RWPE1 (cell line): ENCODE results near the gene PLA2G1B.

ENCODE experiments used
- CTCF ChIA-PET: fragments of 350-600 bp; sonication (Branson Sonifier 250); formaldehyde crosslinking; extraction: SDS; loops from one replicate; lab custom pipeline; 2021; lab: Yijun Ruan, JAX
- POLR2A ChIA-PET: fragments of 400-600 bp; formaldehyde crosslinking; extraction: SDS; loops from one replicate; lab custom pipeline; 2020; ENCODE audit warnings: antibody characterized with exemption; ENCODE audit not compliant: low non-redundant PET; lab: Yijun Ruan, JAX
- DNase-seq: peaks from one replicate; pipeline ENCODE4 v3.0.0; 2012; ENCODE audit warnings: low spot score
- H3K27ac ChIP-seq: fragments of 450-650 bp; 2 replicates; pipeline ENCODE4 v1.5.1; 2017
- TF ChIP-seq, protein P1 (sequence below): fragments of 450-650 bp; conservative IDR thresholded peaks from 2 replicates; pipeline ENCODE4 v1.5.1; 2017; ENCODE audit warnings: low read depth, mild to moderate bottlenecking

PLA2G1B gene

DNA sequence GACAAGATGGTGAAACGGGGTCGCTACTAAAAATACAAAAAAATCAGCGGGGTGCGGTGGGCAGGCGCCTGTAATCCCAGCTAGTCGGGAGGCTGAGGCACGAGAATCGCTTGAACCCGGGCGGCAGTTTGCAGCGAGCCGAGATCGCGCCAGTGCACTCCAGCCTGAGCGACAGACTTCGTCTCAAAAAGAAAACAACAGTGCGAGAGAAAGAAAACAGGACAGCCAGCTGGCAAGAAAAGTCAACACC is 35.2 kb downstream of the PLA2G1B start:
- peak overlapping the region; percentile 97 for H3K27ac ChIP-seq
- DNase-seq = no peak
- POLR2A ChIA-PET = interaction anchor here (0.6 to 2.3 kb wide), 4 partner anchors 10 to 62 kb away, joined by 3 to 14 read pairs (median 5); partner anchors contain the start of genes PXN and SIRT4

DNA sequence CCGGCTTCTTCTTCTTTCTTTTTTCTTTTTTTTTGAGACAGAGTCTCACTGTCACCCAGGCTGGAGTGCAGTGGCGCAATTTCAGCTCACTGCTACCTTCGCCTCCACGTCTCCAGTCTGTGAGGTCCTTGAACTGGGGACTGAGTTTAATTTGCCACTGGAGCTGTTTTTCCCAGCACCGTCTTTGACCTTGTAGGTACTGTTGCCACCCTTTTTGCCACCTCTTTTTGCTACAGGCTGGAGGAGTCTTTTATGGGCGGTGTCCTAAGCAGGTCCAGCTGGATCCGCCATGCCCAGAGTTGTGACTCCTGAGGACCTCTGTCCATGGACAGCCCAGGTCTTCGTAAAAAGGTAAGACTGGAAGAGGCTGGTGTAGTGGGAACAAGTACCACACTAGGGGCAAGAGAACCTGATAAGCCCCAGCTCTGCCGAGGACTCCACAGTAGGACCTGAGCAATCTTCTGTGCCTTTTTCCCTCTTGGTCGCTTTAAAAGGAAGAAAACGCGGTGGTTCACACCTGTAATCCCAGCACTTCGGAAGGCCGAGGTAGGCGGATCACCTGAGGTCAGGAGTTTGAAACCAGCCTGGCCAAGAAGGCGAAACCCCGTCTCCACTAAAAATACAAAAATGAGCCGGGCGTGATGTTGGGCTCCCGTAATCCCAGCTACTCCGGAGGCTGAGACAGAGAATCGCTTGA is 36.8 kb downstream of the PLA2G1B start:
- POLR2A ChIA-PET = interaction anchor here (0.6 to 2.3 kb wide), 5 partner anchors 11 to 90 kb away, joined by 4 to 14 read pairs (median 5); partner anchors contain the start of genes RPLP0 and SIRT4
- TF ChIP-seq, protein P1, sequence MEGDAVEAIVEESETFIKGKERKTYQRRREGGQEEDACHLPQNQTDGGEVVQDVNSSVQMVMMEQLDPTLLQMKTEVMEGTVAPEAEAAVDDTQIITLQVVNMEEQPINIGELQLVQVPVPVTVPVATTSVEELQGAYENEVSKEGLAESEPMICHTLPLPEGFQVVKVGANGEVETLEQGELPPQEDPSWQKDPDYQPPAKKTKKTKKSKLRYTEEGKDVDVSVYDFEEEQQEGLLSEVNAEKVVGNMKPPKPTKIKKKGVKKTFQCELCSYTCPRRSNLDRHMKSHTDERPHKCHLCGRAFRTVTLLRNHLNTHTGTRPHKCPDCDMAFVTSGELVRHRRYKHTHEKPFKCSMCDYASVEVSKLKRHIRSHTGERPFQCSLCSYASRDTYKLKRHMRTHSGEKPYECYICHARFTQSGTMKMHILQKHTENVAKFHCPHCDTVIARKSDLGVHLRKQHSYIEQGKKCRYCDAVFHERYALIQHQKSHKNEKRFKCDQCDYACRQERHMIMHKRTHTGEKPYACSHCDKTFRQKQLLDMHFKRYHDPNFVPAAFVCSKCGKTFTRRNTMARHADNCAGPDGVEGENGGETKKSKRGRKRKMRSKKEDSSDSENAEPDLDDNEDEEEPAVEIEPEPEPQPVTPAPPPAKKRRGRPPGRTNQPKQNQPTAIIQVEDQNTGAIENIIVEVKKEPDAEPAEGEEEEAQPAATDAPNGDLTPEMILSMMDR = no peak
- CTCF ChIA-PET = interaction anchor here (0.7 to 1.2 kb wide), 4 partner anchors 26 to 90 kb away, joined by 3 to 5 read pairs (median 3); partner anchors contain the start of gene RPLP0
- peak overlapping the region; percentile 97 for H3K27ac ChIP-seq
- DNase-seq = no peak

More for the DNA sequence above, 35.2 kb downstream of the PLA2G1B start:
- CTCF ChIA-PET = interaction anchor here (2.1 kb wide), 1 partner anchor 10 kb away, joined by 11 read pairs; the partner anchor contains the start of gene SIRT4
- TF ChIP-seq, protein P1 = no peak

DNA sequence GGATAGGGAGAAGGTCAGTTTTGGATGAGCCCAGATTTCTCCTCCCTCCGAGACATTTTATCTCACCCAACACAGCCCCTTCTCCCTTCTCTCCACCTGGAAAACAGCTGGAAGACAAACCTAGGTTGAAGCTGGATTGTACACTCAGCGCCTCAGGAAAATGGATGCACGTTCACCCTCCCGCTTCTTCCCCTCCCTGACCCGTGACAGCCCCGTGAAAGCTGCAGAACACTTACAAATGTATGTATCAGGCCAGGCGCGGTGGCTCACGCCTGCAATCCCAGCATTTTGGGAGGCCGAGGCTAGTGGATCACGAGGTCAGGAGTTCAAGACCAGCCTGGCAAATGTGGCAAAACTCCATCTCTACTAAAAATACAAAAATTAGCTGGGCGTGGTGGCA is 40.1 kb downstream of the PLA2G1B start:
- CTCF ChIA-PET = interaction anchor here (2.7 kb wide), 1 partner anchor 21 kb away, joined by 10 read pairs; the partner anchor contains the start of gene PXN
- POLR2A ChIA-PET = interaction anchor here (1.1 to 1.3 kb wide), 2 partner anchors 57 to 86 kb away, joined by 3 to 4 read pairs; partner anchors contain the start of gene RPLP0
- TF ChIP-seq, protein P1 = no peak
- no peak for DNase-seq
- no peak overlapping the region for H3K27ac ChIP-seq

DNA sequence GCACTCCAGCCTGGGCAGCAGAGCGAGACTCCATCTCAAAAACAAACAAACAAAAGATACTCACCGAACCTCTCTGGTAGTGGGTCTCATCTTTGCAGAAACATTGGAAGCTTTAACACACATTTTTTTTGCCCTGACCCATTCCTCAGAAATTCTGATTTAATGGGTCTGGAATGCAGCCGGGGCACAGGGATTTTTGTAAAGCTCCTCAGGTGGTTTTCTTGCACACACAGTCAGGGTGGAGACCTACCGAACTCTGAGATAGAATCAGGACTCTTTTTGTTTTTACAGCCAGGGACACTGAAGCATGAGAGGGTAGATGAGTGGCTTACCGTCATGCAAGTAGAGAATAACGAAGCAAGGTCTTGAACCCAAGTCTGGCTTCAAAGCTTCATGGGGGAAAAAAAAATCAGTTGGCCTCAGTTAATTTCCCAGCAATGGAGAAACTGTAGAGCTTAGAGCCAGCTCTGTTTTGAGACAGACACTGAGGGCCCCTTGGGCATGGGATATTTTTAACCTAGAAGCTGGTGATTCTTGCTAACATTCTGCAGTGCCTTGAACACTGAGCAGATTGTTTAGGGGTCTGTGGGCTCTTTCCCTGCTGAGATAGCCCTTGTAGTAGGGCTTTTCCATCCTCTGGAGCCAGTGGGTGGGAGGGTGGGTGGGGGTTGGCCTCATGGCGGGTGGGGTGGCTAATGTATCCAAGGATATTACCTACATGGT is 40.6 kb downstream of the PLA2G1B start:
- no peak overlapping the region for H3K27ac ChIP-seq
- POLR2A ChIA-PET = interaction anchor here (1.1 to 1.3 kb wide), 2 partner anchors 57 to 86 kb away, joined by 3 to 4 read pairs; partner anchors contain the start of gene RPLP0
- TF ChIP-seq, protein P1 = no peak
- CTCF ChIA-PET = interaction anchor here (0.6 to 2.7 kb wide), 4 partner anchors 21 to 417 kb away, joined by 3 to 10 read pairs (median 7); partner anchors contain the start of gene PXN
- DNase-seq = no peak

DNA sequence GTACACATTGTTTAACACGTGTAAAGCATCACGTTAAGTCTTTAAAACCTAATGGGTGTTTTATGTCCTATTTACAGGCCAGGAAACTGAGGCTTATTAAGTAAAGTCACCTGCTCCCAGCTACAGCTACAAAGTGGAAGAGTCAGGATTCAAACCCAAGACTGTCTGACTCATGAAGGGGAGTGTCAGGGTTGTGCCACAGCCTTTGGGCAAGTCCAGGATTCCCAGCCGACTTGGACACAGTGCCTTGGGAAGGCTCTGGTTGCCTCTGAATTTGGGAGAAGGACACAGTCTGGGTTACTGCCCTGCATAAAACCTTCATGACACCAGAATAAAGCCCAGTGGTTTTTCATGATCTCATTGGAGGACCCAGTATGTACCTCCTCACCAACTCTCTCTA is 43.2 kb downstream of the PLA2G1B start:
- TF ChIP-seq, protein P1 = no peak
- no peak overlapping the region for H3K27ac ChIP-seq
- POLR2A ChIA-PET = no interaction called here
- no peak for DNase-seq
- CTCF ChIA-PET = no interaction called here

DNA sequence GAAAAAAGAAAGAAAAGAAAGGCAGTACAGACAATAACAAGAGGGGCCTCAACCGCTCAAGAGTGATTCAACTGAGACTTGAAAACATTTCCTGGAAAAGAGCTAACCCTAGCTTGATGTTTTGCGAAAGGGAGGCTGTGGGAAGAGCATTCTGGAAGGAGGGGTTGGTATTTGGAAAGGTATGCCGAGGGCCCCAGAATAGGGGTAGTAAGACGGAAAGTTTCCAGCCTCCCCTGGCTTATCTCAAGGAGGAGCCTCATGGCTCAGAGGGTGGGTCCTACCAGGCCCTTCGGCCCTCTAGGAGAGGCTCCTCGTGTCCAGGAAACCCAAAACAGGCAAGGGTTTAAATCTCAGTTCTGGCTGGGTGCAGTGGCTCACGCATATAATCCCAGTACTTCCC is 44.3 kb downstream of the PLA2G1B start:
- TF ChIP-seq, protein P1 = no peak
- DNase-seq = no peak
- ChIA-PET CTCF (interaction anchor here (0.5 to 0.6 kb wide), 2 partner anchors 55 to 165 kb away, joined by 3 to 4 read pairs; no protein-coding TSS in a partner anchor), POLR2A (no interaction called here)
- H3K27ac ChIP-seq = no peak overlapping the region
